GM12878 (cell line): Measurements from ENCODE around the gene KCTD17. TPM values are rescaled to one million over a fixed set of nuclear protein-coding genes. Genes with fewer than 3 reads are reported as not detected.

Source experiments
- ATAC-seq: fragments of 200-7000 bp; cut with Tn5 transposase; 3 replicates; pipeline ENCODE4 v1.9.1; 2020; ENCODE audit warnings: mild to moderate bottlenecking, moderate library complexity
- Bru-seq: library from RNA; stranded (reverse); fragments of 400-500 nt; gene quantifications from one replicate; lab custom pipeline; 2021; lab: Mats Ljungman, UMichigan
- BruChase-seq, 2 experiments: library from RNA; stranded (reverse); fragments of 400-500 nt; gene quantifications; one replicate each; lab custom pipeline; 2021; lab: Mats Ljungman, UMichigan
- BruUV-seq: library from RNA; stranded (reverse); fragments of 400-500 nt; replicated peaks from 2 replicates; lab custom pipeline; 2021; lab: Mats Ljungman, UMichigan
- CTCF ChIA-PET: fragments of 300-600 bp; sonication (Branson Sonifier 250); formaldehyde crosslinking; extraction: SDS; loops from one replicate; lab custom pipeline; 2021; ENCODE audit warnings: inconsistent platforms; lab: Yijun Ruan, JAX
- POLR2A ChIA-PET: fragments of 350-600 bp; formaldehyde crosslinking; extraction: SDS; loops from one replicate; lab custom pipeline; 2021; ENCODE audit warnings: inconsistent platforms; lab: Charles Lee
- RAD21 ChIA-PET: fragments of 300-600 bp; sonication (Branson Sonifier 250); formaldehyde crosslinking; loops from one replicate; lab custom pipeline; 2023; ENCODE audit warnings: antibody characterized with exemption; ENCODE audit not compliant: unreplicated experiment; lab: Charles Lee
- SMC1A ChIA-PET: fragments of 300-600 bp; sonication (Branson Sonifier 250); formaldehyde crosslinking; loops from one replicate; lab custom pipeline; 2023; ENCODE audit not compliant: unreplicated experiment, uncharacterized antibody; lab: Charles Lee
- DNase-seq: peaks from one replicate; pipeline ENCODE4 v3.0.0-alpha.2; 2011; ENCODE audit warnings: low read depth, low spot score
- FAIRE-seq: peaks from 3 replicates; lab custom pipeline; 2011; peaks lifted over from hg19 to GRCh38; lab: Jason Lieb, UNC
- H2AFZ ChIP-seq: 2 replicates; pipeline ENCODE4 v1.6.0; 2011; ENCODE audit warnings: low read depth, low read length, control low read depth; ENCODE audit not compliant: control insufficient read depth
- H3K27ac ChIP-seq: 2 replicates; pipeline ENCODE4 v1.5.1; 2011; ENCODE audit warnings: control low read depth; ENCODE audit not compliant: control insufficient read depth, insufficient read depth
- H3K27me3 ChIP-seq, 2 experiments: replicated peaks in 1 of 2; 2 replicates each; pipeline versions ENCODE4 v1.6.0 to v1.6.1; 2011; ENCODE audit warnings: low read length in 1 of 2; ENCODE audit not compliant: control insufficient read depth in 2 of 2, insufficient read depth in 2 of 2
- H3K36me3 ChIP-seq, 2 experiments: 2 replicates each; pipeline ENCODE4 v1.5.1; 2011; ENCODE audit warnings: low read length in 1 of 2; ENCODE audit not compliant: control insufficient read depth in 2 of 2, insufficient read depth in 2 of 2
- H3K4me1 ChIP-seq: 2 replicates; pipeline ENCODE4 v1.6.1; 2011; ENCODE audit warnings: mild to moderate bottlenecking, low read length, moderate library complexity, mixed read lengths; ENCODE audit not compliant: control insufficient read depth, insufficient read depth
- H3K4me2 ChIP-seq: 2 replicates; pipeline ENCODE4 v1.6.0; 2011; ENCODE audit warnings: control low read depth; ENCODE audit not compliant: control insufficient read depth, insufficient read depth
- H3K4me3 ChIP-seq: fragments of 200-600 bp; sonication (generic); 2 replicates; pipeline ENCODE4 v1.5.1; 2016
- H3K79me2 ChIP-seq: 2 replicates; pipeline ENCODE4 v1.6.0; 2011; ENCODE audit warnings: low read length; ENCODE audit not compliant: control insufficient read depth, insufficient read depth
- H3K9ac ChIP-seq: 2 replicates; pipeline ENCODE4 v1.8.0; 2011; ENCODE audit warnings: low read length, control low read depth, mixed read lengths; ENCODE audit not compliant: control insufficient read depth, insufficient read depth
- H3K9me3 ChIP-seq: replicated peaks from 3 replicates; pipeline ENCODE4 v1.5.1; 2011; ENCODE audit warnings: mild to moderate bottlenecking, low read length; ENCODE audit not compliant: control insufficient read depth, insufficient read depth
- H4K20me1 ChIP-seq: 2 replicates; pipeline ENCODE4 v1.6.0; 2011; ENCODE audit not compliant: control insufficient read depth, insufficient read depth
- BRCA1 ChIP-seq: IDR thresholded peaks from 2 replicates; pipeline ENCODE4 v1.6.1; 2011; ENCODE audit warnings: low read depth, low read length, improper control_type of control experiment
- CEBPB ChIP-seq, 2 experiments: fragments of 150-350 bp in 1 of 2; IDR thresholded peaks; 2 replicates each; pipeline ENCODE4 v1.6.1; 2012 to 2014; ENCODE audit warnings: low read depth in 2 of 2, low read length in 2 of 2, borderline replicate concordance in 1 of 2, inconsistent platforms in 1 of 2
- CHD1 ChIP-seq: IDR thresholded peaks from 2 replicates; pipeline ENCODE4 v1.6.1; 2012; ENCODE audit warnings: low read depth, low read length, improper control_type of control experiment
- EGR1 ChIP-seq, 2 experiments: IDR thresholded peaks; 1 replicate in 1 of 2; 2 replicates in 1 of 2; pipeline ENCODE4 v1.6.1; 2011 to 2012; ENCODE audit warnings: low read depth in 2 of 2, low read length in 2 of 2, borderline replicate concordance in 1 of 2, mild to moderate bottlenecking in 1 of 2, moderate library complexity in 1 of 2
- IRF4 ChIP-seq: IDR thresholded peaks from 2 replicates; pipeline ENCODE4 v1.6.1; 2011; ENCODE audit warnings: low read depth, low read length
- PML ChIP-seq: IDR thresholded peaks from 2 replicates; pipeline ENCODE4 v1.6.1; 2012; ENCODE audit warnings: low read length, inconsistent platforms
- POLR2A ChIP-seq: IDR thresholded peaks from 2 replicates; pipeline ENCODE4 v1.6.1; 2011; ENCODE audit warnings: low read depth, mild to moderate bottlenecking, low read length
- RB1 ChIP-seq: fragments of 450-650 bp; formaldehyde crosslinking; IDR thresholded peaks from 2 replicates; pipeline ENCODE4 v1.6.1; 2017; ENCODE audit warnings: mild to moderate bottlenecking, borderline replicate concordance
- REST ChIP-seq: IDR thresholded peaks from 2 replicates; pipeline ENCODE4 v1.6.1; 2012; ENCODE audit warnings: mild to moderate bottlenecking, low read depth, low read length
- SP1 ChIP-seq: IDR thresholded peaks from one replicate; pipeline ENCODE4 v1.6.1; 2011; ENCODE audit warnings: low read depth, low read length
- TAF1 ChIP-seq: IDR thresholded peaks from 2 replicates; pipeline ENCODE4 v1.6.1; 2011; ENCODE audit warnings: mild to moderate bottlenecking, low read depth, low read length, borderline replicate concordance
- WGBS: methylation state at CpG from one replicate; pipeline ENCODE4 v1.1.6; 2016; ENCODE audit warnings: low lambda C conversion rate; ENCODE audit not compliant: insufficient replicate concordance, insufficient coverage; ENCODE audit errors: missing lambda C conversion rate; 5-methylcytosine and 5-hydroxymethylcytosine counted together
- in situ Hi-C: fragments of 300-500 bp; cut with MboI; formaldehyde crosslinking; loops from 9 replicates; pipeline ENCODE4 v1.14.3; 2018; ENCODE audit warnings: mixed read lengths
- intact Hi-C: fragments of 100-400 bp; cut with micrococcal nuclease; formaldehyde crosslinking; loops from one replicate; pipeline ENCODE4 v1.14.2; 2022; ENCODE audit not compliant: unreplicated experiment
- long read RNA-seq, 2 experiments: library from polyadenylated mRNA; unstranded; transcript quantifications; one replicate each; pipeline ENCODE4 v2.0.0, GENCODE V29; 2019 to 2020
- polyA minus RNA-seq, 3 experiments: library from RNA; depleted of rRNA, polyadenylated mRNA; stranded (reverse); fragments of >200 nt; gene quantifications; 2 replicates each; pipeline ENCODE4 v1.2.3, GENCODE V29; 2011
- polyA plus RNA-seq, 11 experiments: library from polyadenylated mRNA; depleted of rRNA in 4 of 11; unstranded in 6 of 11; stranded (reverse) in 5 of 11; fragments of >200 nt; fragmentation: Nextera tagmentation in 4 of 11; fragmentation: Illumina TruSeq in 1 of 11; extraction: Ambion mirVana in 4 of 11; extraction: Trizol in 1 of 11; gene quantifications; 1 replicate in 1 of 11; 2 replicates in 10 of 11; pipeline versions ENCODE4 v1.2.1 to v1.2.3, GENCODE V29; 2011 to 2016; ENCODE audit warnings: inconsistent platforms in 2 of 11, missing spikeins in 2 of 11, low read depth in 1 of 11
- total RNA-seq, 4 experiments: library from RNA; depleted of rRNA in 3 of 4; stranded (reverse); fragments of >200 nt in 3 of 4; fragmentation: Illumina TruSeq in 1 of 4; extraction: Trizol in 1 of 4; gene quantifications; 2 replicates each; pipeline versions ENCODE4 v1.2.1 to v1.2.3, GENCODE V29; 2013 to 2021
- TF ChIP-seq, protein P1 (sequence below): fragments of 450-650 bp; IDR thresholded peaks from 2 replicates; pipeline ENCODE4 v1.6.1; 2017; ENCODE audit warnings: low read depth, mild to moderate bottlenecking, moderate library complexity

KCTD17 gene, protein sequence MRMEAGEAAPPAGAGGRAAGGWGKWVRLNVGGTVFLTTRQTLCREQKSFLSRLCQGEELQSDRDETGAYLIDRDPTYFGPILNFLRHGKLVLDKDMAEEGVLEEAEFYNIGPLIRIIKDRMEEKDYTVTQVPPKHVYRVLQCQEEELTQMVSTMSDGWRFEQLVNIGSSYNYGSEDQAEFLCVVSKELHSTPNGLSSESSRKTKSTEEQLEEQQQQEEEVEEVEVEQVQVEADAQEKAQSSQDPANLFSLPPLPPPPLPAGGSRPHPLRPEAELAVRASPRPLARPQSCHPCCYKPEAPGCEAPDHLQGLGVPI
- total RNA-seq (2013; cell fraction: nucleolus; rRNA removed): 8.3 and 13.5 TPM in 2 replicates
- total RNA-seq (2014; rRNA removed) (10.4 and 11.8 TPM in 2 replicates), total RNA-seq (2014; rRNA removed; fragmentation: Illumina TruSeq; extraction: Trizol) (5.2 and 6.4 TPM in 2 replicates), total RNA-seq (2021) (16.8 and 18.4 TPM in 2 replicates), polyA plus RNA-seq (2011; rRNA removed) (7.6 and 13.0 TPM in 2 replicates), polyA plus RNA-seq (2014; fragmentation: Illumina TruSeq; extraction: Trizol) (2.1 and 7.2 TPM in 2 replicates), polyA plus RNA-seq (2014; fragmentation: Nextera tagmentation; extraction: Ambion mirVana) (under 1 TPM in 1 of 2 experiments, not detected in 1; 0.16 TPM), polyA plus RNA-seq (2014; rRNA removed) (9.1 and 13.3 TPM in 2 replicates), polyA plus RNA-seq (2016; fragmentation: Nextera tagmentation; extraction: Ambion mirVana) (10 to 100 TPM; 10.1 to 10.9 TPM), polyA minus RNA-seq (2011; rRNA and poly(A)+ RNA removed) (11.2 and 14.5 TPM in 2 replicates), Bru-seq, nascent RNA (percentile 51 among the genes with signal in this experiment), BruChase-seq, experiment 1, labeled RNA remaining after a 6-hour chase (percentile 51 among the genes with signal in this experiment), BruChase-seq, experiment 2, labeled RNA remaining after a 2-hour chase (percentile 50 among the genes with signal in this experiment)
- 6.1 TPM for polyA plus RNA-seq (2011; ENCODE audit: low read depth)
- 12.7 and 18.2 TPM in 2 replicates for polyA plus RNA-seq (2011; cell fraction: cytosol; rRNA removed)
- polyA plus RNA-seq (2011; cell fraction: nucleus; rRNA removed): 53.0 and 66.8 TPM in 2 replicates
- 7.0 and 7.7 TPM in 2 replicates for polyA plus RNA-seq (2012)
- 4.9 and 7.0 TPM in 2 replicates for polyA minus RNA-seq (2011; cell fraction: cytosol; rRNA and poly(A)+ RNA removed)
- 8.1 and 15.6 TPM in 2 replicates for polyA minus RNA-seq (2011; cell fraction: nucleus; rRNA and poly(A)+ RNA removed)
- long read RNA-seq, experiment 1, partial matches to known transcripts: 0 of 2 reads
- long read RNA-seq, experiment 1, other reads (novel, unspliced or antisense): 0 of 2 reads
- long read RNA-seq, experiment 2: 0 reads

GRCh38 chr22:37051391-37052385 lies at the start of gene KCTD17:
Gene KCTD17, plus strand, starts transcription at chr22:37051742. Its CDS starts 19 bp downstream, at chr22:37051761.
- in situ Hi-C loops: no loop called here
- 9% methylated on average over 51 of the region's 89 CpGs for WGBS
- Histone ChIP-seq H3K9ac (peak within 1 kb of the TSS; percentile 54), H3K4me1 (no peaks in the 10 kb centered on the region), H3K9me3 (no peaks in the 10 kb centered on the region), H3K27ac (no peak within 1 kb of the TSS), H3K36me3 (no peaks in the 10 kb centered on the region), H4K20me1 (no peaks in the 10 kb centered on the region), H3K27me3 (no peaks in the 10 kb centered on the region), H3K4me2 (peak within 1 kb of the TSS; percentile 88), H2AFZ (peak within 1 kb of the TSS; percentile 82), H3K4me3 (peak within 1 kb of the TSS; percentile 90), H3K79me2 (no peaks in the 10 kb centered on the region)
- POLR2A ChIA-PET: interaction anchor here (0.5 kb wide), 1 partner anchor 103 kb away, joined by 7 read pairs; no protein-coding TSS in a partner anchor
- BruUV-seq: no TSS peak
- FAIRE-seq (no peak), DNase-seq (no peak), ATAC-seq (peak; percentile 99)
- intact Hi-C loops: no loop called here
- SMC1A ChIA-PET: no interaction called here
- CTCF ChIA-PET: interaction anchor here (1.3 to 2.0 kb wide), 4 partner anchors 8 to 208 kb away, joined by 3 to 4 read pairs (median 4); no protein-coding TSS in a partner anchor
- RAD21 ChIA-PET: interaction anchor here (0.6 to 1.3 kb wide), 3 partner anchors 73 to 118 kb away, joined by 3 to 4 read pairs (median 3); no protein-coding TSS in a partner anchor
- no peak for TF ChIP-seq CHD1
- TF ChIP-seq, protein P1, sequence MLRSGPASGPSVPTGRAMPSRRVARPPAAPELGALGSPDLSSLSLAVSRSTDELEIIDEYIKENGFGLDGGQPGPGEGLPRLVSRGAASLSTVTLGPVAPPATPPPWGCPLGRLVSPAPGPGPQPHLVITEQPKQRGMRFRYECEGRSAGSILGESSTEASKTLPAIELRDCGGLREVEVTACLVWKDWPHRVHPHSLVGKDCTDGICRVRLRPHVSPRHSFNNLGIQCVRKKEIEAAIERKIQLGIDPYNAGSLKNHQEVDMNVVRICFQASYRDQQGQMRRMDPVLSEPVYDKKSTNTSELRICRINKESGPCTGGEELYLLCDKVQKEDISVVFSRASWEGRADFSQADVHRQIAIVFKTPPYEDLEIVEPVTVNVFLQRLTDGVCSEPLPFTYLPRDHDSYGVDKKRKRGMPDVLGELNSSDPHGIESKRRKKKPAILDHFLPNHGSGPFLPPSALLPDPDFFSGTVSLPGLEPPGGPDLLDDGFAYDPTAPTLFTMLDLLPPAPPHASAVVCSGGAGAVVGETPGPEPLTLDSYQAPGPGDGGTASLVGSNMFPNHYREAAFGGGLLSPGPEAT: no peak
- TF ChIP-seq PML: no peak
- TF ChIP-seq IRF4: no peak
- peak in 1 of 2 experiments; percentile 92; a peak in 2 of 3 replicates for TF ChIP-seq EGR1 (IDR thresholded peaks at IDR 0.05; ENCODE audit: borderline replicate concordance in 1 of 2, low read depth in 2 of 2, low read length in 2 of 2)
- no peak for TF ChIP-seq BRCA1
- peak; percentile 48; the same call in 1 of the 2 replicates for TF ChIP-seq RB1
- no peak for TF ChIP-seq REST
- peak; percentile 51; the same call in 1 of the 2 replicates for TF ChIP-seq POLR2A
- TF ChIP-seq CEBPB (IDR thresholded peaks at IDR 0.05; ENCODE audit: borderline replicate concordance in 1 of 2, low read depth in 2 of 2, low read length in 2 of 2): no peak
- no peak for TF ChIP-seq TAF1
- peak; percentile 21 for TF ChIP-seq SP1
